22Rv1 (cell line): ENCODE data around the gene TNS1.

Experiments used
- ZFX ChIP-seq: fragments of 450-650 bp; IDR thresholded peaks from 2 replicates; pipeline ENCODE4 v1.6.1; 2017; ENCODE audit warnings: antibody characterized with exemption, borderline replicate concordance
- TF ChIP-seq, protein P1 (sequence below): fragments of 450-650 bp; IDR thresholded peaks from 2 replicates; pipeline ENCODE4 v1.5.1; 2017; ENCODE audit warnings: mild to moderate bottlenecking

DNA sequence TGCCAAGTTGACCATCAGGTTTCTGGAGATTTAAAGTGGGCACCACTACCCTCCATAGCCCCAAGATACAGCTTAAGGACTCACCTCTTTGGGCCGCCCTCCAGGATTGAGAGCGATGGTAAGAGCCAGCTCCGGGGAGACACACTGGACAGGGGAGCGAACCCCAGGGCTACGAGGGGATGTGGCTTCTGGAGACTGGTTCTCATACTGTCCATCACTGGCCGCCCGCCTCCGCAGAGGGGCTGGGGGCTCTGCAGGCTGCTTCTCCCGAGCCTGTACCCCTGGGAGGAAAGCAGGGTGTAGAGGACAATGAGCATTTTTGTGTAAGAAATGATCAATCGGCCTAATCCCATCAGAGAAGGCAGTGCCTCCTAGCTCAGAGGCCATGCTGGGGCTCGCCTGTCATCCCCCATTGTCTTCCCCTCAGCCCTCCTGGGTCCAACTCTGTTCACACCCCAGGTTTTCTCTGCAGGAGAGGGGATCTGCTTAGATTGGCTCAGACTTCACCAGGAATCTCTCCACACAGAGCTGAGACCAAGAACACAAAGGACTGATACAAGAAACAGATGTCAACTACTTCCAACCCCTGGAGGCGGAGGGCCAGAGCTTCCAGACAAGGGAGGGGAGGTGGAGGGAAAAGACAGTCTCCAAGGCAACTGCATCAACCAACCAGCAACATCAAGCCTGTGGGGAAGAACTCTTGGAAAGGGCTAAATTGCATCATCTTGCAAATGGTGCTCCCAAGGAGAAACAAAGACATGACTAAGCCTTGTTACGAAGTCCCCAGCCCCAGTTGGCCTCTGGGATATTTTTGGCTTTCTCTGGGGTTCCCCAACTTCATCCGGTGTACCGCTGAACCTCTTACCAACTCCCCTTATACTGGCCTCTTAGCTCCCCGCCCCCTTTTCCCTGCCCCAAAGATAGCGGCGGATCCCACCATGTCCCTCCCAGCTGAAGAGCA is 166.6 kb downstream of the TNS1 start:
- TF ChIP-seq, protein P1, sequence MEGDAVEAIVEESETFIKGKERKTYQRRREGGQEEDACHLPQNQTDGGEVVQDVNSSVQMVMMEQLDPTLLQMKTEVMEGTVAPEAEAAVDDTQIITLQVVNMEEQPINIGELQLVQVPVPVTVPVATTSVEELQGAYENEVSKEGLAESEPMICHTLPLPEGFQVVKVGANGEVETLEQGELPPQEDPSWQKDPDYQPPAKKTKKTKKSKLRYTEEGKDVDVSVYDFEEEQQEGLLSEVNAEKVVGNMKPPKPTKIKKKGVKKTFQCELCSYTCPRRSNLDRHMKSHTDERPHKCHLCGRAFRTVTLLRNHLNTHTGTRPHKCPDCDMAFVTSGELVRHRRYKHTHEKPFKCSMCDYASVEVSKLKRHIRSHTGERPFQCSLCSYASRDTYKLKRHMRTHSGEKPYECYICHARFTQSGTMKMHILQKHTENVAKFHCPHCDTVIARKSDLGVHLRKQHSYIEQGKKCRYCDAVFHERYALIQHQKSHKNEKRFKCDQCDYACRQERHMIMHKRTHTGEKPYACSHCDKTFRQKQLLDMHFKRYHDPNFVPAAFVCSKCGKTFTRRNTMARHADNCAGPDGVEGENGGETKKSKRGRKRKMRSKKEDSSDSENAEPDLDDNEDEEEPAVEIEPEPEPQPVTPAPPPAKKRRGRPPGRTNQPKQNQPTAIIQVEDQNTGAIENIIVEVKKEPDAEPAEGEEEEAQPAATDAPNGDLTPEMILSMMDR = no peak
- TF ChIP-seq ZFX = no peak
